Daoy (cell line): ENCODE results near the gene CCT4. TPM values are rescaled to one million over a fixed set of nuclear protein-coding genes. Genes with fewer than 3 reads are reported as not detected.
"Not testable (repeated sequence)": the region's sequence is repeated elsewhere in the genome, so short reads cannot be mapped to it uniquely, and the experiment has no call there.

ENCODE experiments used
- DNase-seq: peaks from one replicate; pipeline ENCODE4 v3.0.0-alpha.2; 2015; ENCODE audit warnings: low read depth
- total RNA-seq: library from RNA; depleted of rRNA; stranded (reverse); fragments of >200 nt; shearing (Covaris generic); gene quantifications from 2 replicates; pipeline ENCODE4 v1.2.3, GENCODE V29; 2014; rRNA removed

Gene CCT4
- total RNA-seq: 310 and 360 TPM in 2 replicates

DNA sequence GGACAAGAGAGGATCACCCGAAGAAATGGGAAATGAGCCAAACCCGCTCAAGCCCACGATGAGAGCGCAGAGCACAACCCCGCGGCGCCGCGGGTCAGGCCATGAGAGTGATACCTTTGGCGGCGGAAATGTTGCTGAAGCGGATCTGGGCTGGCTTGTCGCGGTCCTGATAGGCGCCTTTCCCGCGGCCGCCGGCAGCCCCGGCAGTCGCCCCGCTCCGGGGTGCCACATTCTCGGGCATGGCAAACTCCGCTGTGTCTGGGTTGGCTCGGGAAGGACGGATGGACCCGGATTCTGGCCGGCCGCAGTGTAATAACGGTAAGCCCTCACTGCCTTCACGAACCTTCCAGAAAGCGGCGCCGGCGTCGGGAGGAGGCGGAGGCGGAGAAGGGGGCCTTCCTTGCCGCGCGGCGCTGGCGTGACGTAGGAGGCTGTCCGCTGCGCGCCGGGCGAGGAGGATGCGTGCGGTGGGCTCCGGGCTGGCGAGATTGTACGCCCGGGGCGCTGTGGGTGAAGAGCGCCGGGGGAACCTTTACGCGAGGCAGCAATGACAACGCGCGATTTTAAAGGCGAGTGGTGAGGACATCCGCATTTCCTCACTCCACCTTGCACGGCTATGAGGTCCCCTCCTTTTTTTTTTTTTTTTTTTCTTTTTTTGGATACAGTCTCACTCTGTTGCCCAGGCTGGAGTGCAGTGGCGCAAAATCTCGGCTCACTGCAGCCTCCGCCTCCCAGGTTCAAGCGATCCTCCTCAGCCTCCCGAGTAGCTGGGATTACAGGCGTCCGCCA is at the start of gene CCT4:
Gene CCT4, minus strand, starts transcription at position 390 of the 789 bp plus-strand sequence. Its CDS starts 149 bp downstream, at position 241.
- DNase-seq: peak; percentile 90

- DNase-seq: no peak
Observed at GRCh38 chr2:61937886-61938285, 49.4 kb upstream of the CCT4 start.

DNA sequence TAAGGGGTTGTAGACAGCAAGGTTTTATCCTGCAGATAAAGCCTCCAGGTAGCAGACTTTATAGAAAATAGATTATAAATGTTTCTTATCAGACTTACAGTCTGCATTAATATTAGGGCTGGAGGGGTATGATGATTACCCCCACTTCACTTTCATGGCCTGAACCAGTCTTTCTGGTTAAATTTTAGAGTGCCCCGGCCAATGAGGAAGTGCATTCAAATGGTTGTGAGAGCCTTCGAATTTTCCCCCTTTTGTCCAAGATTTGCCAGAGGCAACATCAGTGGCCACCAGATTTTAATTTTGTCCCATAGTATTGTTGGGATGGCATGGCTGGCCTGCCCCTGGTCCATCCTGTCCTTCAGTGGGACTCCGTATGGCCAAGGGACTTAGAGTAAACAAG is 48.6 kb upstream of the CCT4 start:
- DNase-seq: no peak

DNA sequence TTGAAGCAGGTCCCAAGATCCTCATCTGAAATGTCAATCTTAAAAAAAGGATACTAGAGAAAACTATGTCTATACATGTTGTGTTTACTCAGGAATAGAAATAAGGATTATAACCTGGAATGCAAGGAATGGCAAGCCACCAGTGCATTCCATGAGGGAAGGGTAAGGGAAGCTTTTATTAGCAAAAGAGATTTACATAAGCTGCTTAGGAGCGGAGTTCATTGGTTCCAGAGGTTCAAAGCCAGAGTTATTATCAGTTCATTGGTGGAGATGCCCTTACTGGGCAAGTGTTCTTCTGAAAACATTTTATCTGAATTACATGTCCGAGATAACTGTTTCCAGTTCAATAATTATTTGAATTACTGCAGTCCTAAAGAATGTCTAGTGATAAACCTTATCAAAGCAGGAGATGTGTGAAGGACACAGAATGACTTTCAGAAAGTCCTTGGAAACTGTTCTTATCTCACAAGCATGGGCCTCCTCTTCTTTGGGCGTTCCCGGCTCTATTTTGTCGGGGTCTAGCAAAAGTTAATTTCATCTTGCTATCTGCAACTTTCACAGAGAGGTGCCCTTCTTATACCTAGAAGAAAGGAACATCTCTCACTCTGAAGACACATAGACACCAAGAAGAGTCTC is 40.5 kb upstream of the CCT4 start:
- no peak for DNase-seq

- no peak for DNase-seq
Observed at GRCh38 chr2:61926531-61927477, 38.3 kb upstream of the CCT4 start.

- DNase-seq: no peak
Observed at GRCh38 chr2:61924895-61925663, 36.6 kb upstream of the CCT4 start.

DNA sequence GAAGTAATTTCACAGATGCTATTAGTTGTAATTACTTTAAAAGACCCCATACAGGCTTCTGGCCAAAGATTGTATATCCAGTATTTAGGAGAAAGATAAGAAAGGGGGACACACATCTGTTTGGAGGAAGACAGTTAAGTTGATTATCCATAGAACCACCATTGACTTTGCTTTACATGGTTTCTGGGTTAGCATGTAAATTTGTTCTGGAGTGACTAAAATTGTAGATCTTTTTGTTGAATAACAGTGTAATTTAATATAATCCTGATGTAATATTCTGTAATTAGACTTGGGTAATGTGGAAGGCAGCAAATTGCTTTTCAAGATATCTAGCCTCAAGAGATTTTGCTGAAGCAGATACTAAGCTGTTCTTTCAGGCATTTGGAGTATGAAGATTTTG is 34.3 kb upstream of the CCT4 start:
- DNase-seq: no peak

- no peak for DNase-seq
Observed at GRCh38 chr2:61920548-61920947, 32.1 kb upstream of the CCT4 start.

DNA sequence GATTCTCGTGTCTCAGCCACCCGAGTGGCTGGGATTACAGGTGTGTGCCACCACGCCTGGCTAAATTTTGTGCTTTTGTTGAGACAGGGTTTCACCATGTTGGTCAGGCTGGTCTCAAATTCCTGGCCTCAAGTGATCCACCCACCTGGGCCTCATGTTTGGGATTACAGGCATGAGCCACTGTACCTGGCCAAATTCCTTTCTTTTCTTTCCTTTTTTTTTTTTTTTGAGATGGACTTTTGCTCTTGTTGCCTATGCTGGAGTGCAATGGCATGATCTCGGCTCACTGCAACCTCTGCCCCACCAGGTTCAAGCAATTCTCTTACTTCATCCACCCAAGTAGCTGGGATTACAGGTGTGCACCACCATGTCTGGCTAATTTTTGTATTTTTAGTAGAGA is 26.3 kb upstream of the CCT4 start:
- not testable (repeated sequence) for DNase-seq

GRCh38 chr2:61911510-61911909 is 23.1 kb upstream of the CCT4 start:
- DNase-seq: no peak

DNA sequence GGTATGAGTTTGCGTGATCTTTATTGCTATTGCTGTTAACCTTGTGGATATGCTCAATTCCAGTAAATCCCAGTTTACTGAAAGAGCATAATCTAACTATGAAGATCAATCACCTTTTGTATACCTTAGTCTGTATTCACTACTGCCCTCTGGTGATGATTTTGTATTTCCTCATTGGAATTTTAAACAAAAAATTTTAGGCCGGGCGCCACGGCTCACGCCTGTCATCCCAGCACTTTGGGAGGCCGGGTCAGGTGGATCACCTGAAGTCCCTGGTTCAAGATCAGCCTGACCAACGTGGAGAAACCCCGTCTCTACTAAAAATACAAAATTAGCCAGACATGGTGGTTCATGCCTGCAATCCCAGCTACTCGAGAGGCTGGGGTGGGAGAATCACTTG is 22.1 kb upstream of the CCT4 start:
- no peak for DNase-seq

- DNase-seq: no peak
Observed at GRCh38 chr2:61909116-61909515, 20.7 kb upstream of the CCT4 start.

- no peak for DNase-seq
Observed at GRCh38 chr2:61906186-61906470, 17.7 kb upstream of the CCT4 start.

- peak; percentile 79 for DNase-seq
Observed at GRCh38 chr2:61905372-61906185, 17.1 kb upstream of the CCT4 start, which contains the start of gene COMMD1. Gene COMMD1, plus strand, starts transcription at chr2:61905674. Its CDS starts 5 bp downstream, at chr2:61905679.

DNA sequence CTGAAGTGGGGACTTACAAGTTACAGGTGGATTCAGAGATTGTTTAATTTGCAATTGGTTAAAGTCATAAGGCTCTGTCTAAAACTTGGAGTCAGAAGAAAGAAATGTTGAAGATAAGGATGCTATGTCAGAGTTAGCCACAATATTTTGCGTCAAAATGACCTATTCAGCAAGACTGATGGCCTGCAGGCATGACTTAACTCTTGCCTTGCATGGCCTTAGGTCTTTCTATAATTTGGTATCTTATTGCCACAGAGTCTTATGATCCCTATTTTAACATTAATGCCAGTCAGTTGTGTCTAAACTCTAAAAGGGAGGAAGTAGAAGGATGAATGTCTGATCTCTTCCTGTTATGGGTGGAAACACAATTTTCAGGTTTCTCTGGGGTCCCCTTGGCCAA is 11.8 kb upstream of the CCT4 start:
- no peak for DNase-seq

DNA sequence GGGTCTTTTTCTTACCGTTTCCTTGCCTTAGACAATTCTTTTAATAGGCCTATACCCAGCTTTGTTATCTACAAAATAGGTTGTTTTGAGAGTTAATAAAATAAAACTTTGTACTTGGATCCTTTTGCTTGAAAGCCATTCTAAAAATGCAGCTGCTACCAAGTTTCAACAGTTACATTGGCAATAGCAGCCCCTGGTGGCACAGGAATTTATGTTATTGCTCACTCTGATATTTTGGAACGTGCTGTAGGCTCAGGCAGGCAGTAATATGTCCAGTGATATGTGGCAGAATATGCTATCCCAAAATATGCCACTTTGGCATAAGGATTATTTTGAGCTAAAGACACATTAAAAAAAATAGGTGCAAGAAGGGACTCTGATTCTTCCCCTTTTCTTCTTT is 10.4 kb upstream of the CCT4 start:
- no peak for DNase-seq

- DNase-seq: peak; percentile 10
Observed at GRCh38 chr2:61887717-61888266, 664 bp downstream of the CCT4 start.

DNA sequence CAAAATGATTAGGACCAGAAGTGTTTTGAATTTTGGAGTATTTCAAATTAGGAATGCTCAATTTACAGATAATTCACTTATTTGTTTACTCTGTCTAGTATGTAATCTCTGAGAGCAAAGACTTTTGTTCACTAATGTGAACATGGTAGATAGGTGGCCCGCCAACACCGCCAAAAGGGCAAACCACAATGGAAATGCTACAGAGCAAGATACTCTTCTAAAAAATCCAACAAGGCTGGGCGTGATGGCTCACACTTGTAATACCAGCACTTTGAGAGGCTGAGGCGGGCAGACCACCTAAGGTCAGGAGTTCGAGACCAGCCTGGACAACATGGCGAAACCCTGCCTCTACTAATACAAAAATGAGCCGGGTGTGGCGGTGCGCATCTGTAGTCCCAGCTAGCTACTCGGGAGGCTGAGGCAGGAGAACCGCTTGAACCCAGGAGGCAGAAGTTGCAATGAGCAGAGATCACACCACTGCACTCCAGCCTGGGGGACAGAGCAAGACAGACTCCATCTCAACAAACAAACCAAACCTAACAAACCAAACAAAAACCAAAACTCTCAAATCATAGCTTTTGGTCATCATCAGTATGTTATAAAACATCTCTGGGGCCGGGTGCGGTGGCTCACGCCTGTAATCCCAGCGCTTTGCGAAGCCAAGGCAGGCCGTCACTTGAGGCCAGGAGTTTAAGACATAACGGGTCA is 2.4 kb downstream of the CCT4 start:
- no peak for DNase-seq

GRCh38 chr2:61882850-61883249 is 5.6 kb downstream of the CCT4 start:
- no peak for DNase-seq

DNA sequence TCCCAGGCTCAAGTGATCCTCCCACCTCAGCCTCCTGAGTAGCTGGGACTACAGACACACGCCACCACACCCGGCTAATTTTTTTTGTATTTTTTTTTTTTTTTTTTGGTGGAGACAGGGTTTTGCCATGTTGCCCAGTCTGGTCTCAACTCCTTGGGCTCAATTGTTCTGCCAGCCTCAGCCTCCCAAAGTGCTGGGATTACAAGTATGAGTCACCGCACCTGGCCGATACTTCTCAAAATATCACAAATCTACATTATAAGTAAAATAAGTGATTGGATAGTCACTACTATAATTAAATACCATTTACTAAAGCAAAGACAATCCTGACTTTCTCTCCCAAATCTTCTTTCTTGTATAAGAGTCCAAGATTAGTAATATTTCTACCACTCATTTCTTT is 9.1 kb downstream of the CCT4 start:
- DNase-seq: not testable (repeated sequence)
